ENCODE data around the gene SUN2. TPM values are rescaled to one million over a fixed set of nuclear protein-coding genes. Genes with fewer than 3 reads are reported as not detected.

The SUN2 gene
- total RNA-seq, 1 donor from 2014 or later: 70.5 TPM

GRCh38 chr22:38784035-38784434, 28.2 kb upstream of the SUN2 start:
- no peaks in the 10 kb centered on the region for H3K9me3 Mint-ChIP-seq
- H3K4me1 Mint-ChIP-seq (ENCODE audit: unreplicated experiment): peaks cover 29% of the 10 kb centered on the region
- no peaks in the 10 kb centered on the region for H3K27me3 Mint-ChIP-seq
- DNase-seq (ENCODE audit: extremely low spot score, unreplicated experiment): no peak
- TF ChIP-seq CTCF (conservative IDR thresholded peaks at IDR 0.05): no peak
- H3K27ac Mint-ChIP-seq: no peak overlapping the region
- H3K4me3 Mint-ChIP-seq: no peak overlapping the region
- H3K36me3 Mint-ChIP-seq: peaks cover 3% of the 10 kb centered on the region

- H3K27ac Mint-ChIP-seq: no peak overlapping the region
Measured at GRCh38 chr22:38783095-38783615, 27.4 kb upstream of the SUN2 start.

GRCh38 chr22:38782402-38783094, 26.8 kb upstream of the SUN2 start:
- no peak for TF ChIP-seq CTCF (conservative IDR thresholded peaks at IDR 0.05)
- no peaks in the 10 kb centered on the region for H3K9me3 Mint-ChIP-seq
- H3K27me3 Mint-ChIP-seq: no peaks in the 10 kb centered on the region
- peaks cover 26% of the 10 kb centered on the region for H3K4me1 Mint-ChIP-seq (ENCODE audit: unreplicated experiment)
- H3K36me3 Mint-ChIP-seq: peaks cover 3% of the 10 kb centered on the region
- no peak overlapping the region for H3K27ac Mint-ChIP-seq
- DNase-seq (ENCODE audit: extremely low spot score, unreplicated experiment): no peak
- no peak overlapping the region for H3K4me3 Mint-ChIP-seq

More at GRCh38 chr22:38783095-38783615, 27.4 kb upstream of the SUN2 start:
- Mint-ChIP-seq H3K27me3 (no peaks in the 10 kb centered on the region), H3K4me3 (no peak overlapping the region), H3K36me3 (peaks cover 3% of the 10 kb centered on the region), H3K4me1 (ENCODE audit: unreplicated experiment) (peaks cover 26% of the 10 kb centered on the region), H3K9me3 (no peaks in the 10 kb centered on the region)
- TF ChIP-seq CTCF (conservative IDR thresholded peaks at IDR 0.05): no peak
- no peak for DNase-seq (ENCODE audit: extremely low spot score, unreplicated experiment)

- Mint-ChIP-seq H3K36me3 (peaks cover 3% of the 10 kb centered on the region), H3K27ac (no peak overlapping the region), H3K9me3 (no peaks in the 10 kb centered on the region), H3K4me1 (ENCODE audit: unreplicated experiment) (peaks cover 26% of the 10 kb centered on the region), H3K4me3 (no peak overlapping the region), H3K27me3 (no peaks in the 10 kb centered on the region)
- TF ChIP-seq CTCF (conservative IDR thresholded peaks at IDR 0.05): no peak
- DNase-seq (ENCODE audit: extremely low spot score, unreplicated experiment): no peak
Measured at GRCh38 chr22:38781033-38781432, 25.2 kb upstream of the SUN2 start.

GRCh38 chr22:38777087-38777671, 21.4 kb upstream of the SUN2 start:
- DNase-seq (ENCODE audit: extremely low spot score, unreplicated experiment): no peak
- no peaks in the 10 kb centered on the region for H3K9me3 Mint-ChIP-seq
- no peak overlapping the region for H3K27ac Mint-ChIP-seq
- no peak for TF ChIP-seq CTCF (conservative IDR thresholded peaks at IDR 0.05)
- no peak overlapping the region for H3K4me3 Mint-ChIP-seq
- peaks cover 4% of the 10 kb centered on the region for H3K4me1 Mint-ChIP-seq (ENCODE audit: unreplicated experiment)
- H3K36me3 Mint-ChIP-seq: no peaks in the 10 kb centered on the region
- no peaks in the 10 kb centered on the region for H3K27me3 Mint-ChIP-seq
